ENCODE measurements around the gene KRTAP10-6. TPM values are rescaled to one million over a fixed set of nuclear protein-coding genes. Genes with fewer than 3 reads are reported as not detected.
"Not testable (repeated sequence)": the region's sequence is repeated elsewhere in the genome, so short reads cannot be mapped to it uniquely, and the experiment has no call there.

The KRTAP10-6 gene
- total RNA-seq, 4 donors from 2014 or later = not detected

DNA sequence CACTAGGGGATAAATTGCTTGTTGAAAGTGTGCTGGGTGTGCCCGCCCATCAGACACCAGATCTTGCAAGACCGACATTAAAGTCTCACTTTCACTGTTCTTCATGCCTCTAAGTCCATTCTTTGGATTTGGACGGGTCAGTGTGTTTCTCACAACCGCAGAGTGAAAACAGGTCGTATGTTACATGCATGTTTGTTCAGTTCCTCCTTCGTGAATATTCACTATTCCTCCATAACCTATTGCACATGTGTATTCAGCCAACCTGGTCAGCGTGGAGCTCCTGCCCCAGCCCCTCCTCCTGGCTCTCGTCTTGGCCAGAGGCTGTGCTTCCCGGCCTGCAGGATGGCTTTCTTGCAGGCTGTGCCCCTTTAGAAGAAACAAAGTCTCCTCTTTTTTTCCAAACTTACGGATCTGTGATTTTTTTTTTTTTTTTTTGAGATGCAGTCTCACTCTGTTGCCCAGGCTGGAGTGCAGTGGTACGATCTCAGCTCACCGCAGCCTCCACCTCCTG lies 2.2 kb upstream of the KRTAP10-6 start:
- TF ChIP-seq CTCF (IDR thresholded peaks at IDR 0.05) (no peak), POLR2AphosphoS5 (IDR thresholded peaks at IDR 0.05) (no peak), EP300 (IDR thresholded peaks at IDR 0.05) (no peak), POLR2A (IDR thresholded peaks at IDR 0.05; ENCODE audit: low read depth) (no peak)
- intact Hi-C loops (cut with DNase I) = no loop called here
- peak; percentile 77 for DNase-seq (ENCODE audit: extremely low spot score)

GRCh38 chr21:44593598-44594405 lies 1.5 kb upstream of the KRTAP10-6 start:
- H3K27me3 ChIP-seq = peaks cover 0 to 50% (median 0%) of the 10 kb centered on the region in 4 donors
- peak; percentile 87 for DNase-seq (ENCODE audit: extremely low spot score)
- H3K27ac ChIP-seq (replicated peaks in 1 of 4) = no peak overlapping the region
- peaks cover 0 to 2% (median under 1%) of the 10 kb centered on the region in 4 donors for H3K9me3 ChIP-seq
- H3K36me3 ChIP-seq = no peaks in the 10 kb centered on the region
- no peak overlapping the region for H3K4me3 ChIP-seq
- TF ChIP-seq POLR2AphosphoS5 (IDR thresholded peaks at IDR 0.05) (no peak), POLR2A (IDR thresholded peaks at IDR 0.05; ENCODE audit: low read depth) (no peak), EP300 (IDR thresholded peaks at IDR 0.05) (no peak), CTCF (IDR thresholded peaks at IDR 0.05) (no peak)
- no peaks in the 10 kb centered on the region for H3K4me1 ChIP-seq
- WGBS = 79% methylated on average over 20 of the region's 20 CpGs
- intact Hi-C loops (cut with DNase I) = no loop called here

More for the DNA sequence above, 2.2 kb upstream of the KRTAP10-6 start:
- no peaks in the 10 kb centered on the region for H3K36me3 ChIP-seq
- no peak overlapping the region for H3K4me3 ChIP-seq
- 90% methylated on average over 12 of the region's 12 CpGs for WGBS
- no peak overlapping the region for H3K27ac ChIP-seq (replicated peaks in 1 of 4)
- peaks cover 0 to 49% (median 0%) of the 10 kb centered on the region in 4 donors for H3K27me3 ChIP-seq
- H3K9me3 ChIP-seq = peaks cover 0 to 6% (median 1%) of the 10 kb centered on the region in 4 donors
- H3K4me1 ChIP-seq = no peaks in the 10 kb centered on the region

DNA sequence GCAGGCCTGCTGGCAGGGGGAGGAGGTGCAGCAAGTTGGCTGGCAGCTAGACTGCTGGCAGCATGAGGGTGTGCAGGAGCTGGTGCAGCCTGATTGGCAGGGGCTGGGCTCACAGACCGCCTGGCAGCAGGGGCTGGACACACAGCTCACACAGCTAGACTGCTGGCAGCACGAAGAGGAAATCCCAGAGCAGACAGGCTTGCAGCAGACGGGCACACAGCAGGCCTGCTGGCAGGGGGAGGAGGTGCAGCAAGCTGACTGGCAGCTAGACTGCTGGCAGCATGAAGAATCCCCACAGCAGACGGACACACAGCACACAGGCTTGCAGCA lies 539 bp downstream of the KRTAP10-6 start:
- H3K4me1 ChIP-seq; H3K36me3 ChIP-seq; DNase-seq (ENCODE audit: extremely low spot score); intact Hi-C loops (cut with DNase I); H3K4me3 ChIP-seq; H3K9me3 ChIP-seq; H3K27ac ChIP-seq (replicated peaks in 1 of 4): not testable (repeated sequence)
- WGBS = no CpG with 5 or more reads among the region's 4 CpGs
- peaks cover 0 to 52% (median 0%) of the 10 kb centered on the region in 4 donors for H3K27me3 ChIP-seq

- H3K4me3 ChIP-seq; intact Hi-C loops (cut with DNase I); H3K9me3 ChIP-seq; H3K4me1 ChIP-seq; H3K36me3 ChIP-seq; H3K27ac ChIP-seq (replicated peaks in 1 of 4): not testable (repeated sequence)
- DNase-seq (ENCODE audit: extremely low spot score) = peak; percentile 39
- 60% methylated on average over 2 of the region's 19 CpGs for WGBS
- peaks cover 0 to 56% (median 0%) of the 10 kb centered on the region in 4 donors for H3K27me3 ChIP-seq
These were observed 1.2 kb downstream of the KRTAP10-6 start for GRCh38 chr21:44590897-44591800.

GRCh38 chr21:44590311-44590721 lies 2.0 kb downstream of the KRTAP10-6 start:
- Histone ChIP-seq H3K4me3 (no peak overlapping the region), H3K36me3 (no peaks in the 10 kb centered on the region), H3K27ac (replicated peaks in 1 of 4) (no peak overlapping the region), H3K9me3 (no peaks in the 10 kb centered on the region), H3K27me3 (peaks cover 0 to 64% (median 0%) of the 10 kb centered on the region in 4 donors), H3K4me1 (no peaks in the 10 kb centered on the region)
- no CpG with 5 or more reads among the region's 10 CpGs for WGBS
- intact Hi-C loops (cut with DNase I) = no loop called here
- DNase-seq (ENCODE audit: extremely low spot score) = peak; percentile 42
- no peak for TF ChIP-seq CTCF (IDR thresholded peaks at IDR 0.05)
- TF ChIP-seq EP300 (IDR thresholded peaks at IDR 0.05) = no peak
- TF ChIP-seq POLR2AphosphoS5 (IDR thresholded peaks at IDR 0.05) = no peak
- no peak for TF ChIP-seq POLR2A (IDR thresholded peaks at IDR 0.05; ENCODE audit: low read depth)

Measured in esophagus muscularis mucosa (tissue), 4 donors.